Stimulated activated CD8-positive, alpha-beta memory T cell treated with anti-CD3 and anti-CD28 coated beads, Interleukin-15, amount 100 ng/mL, for 1 hour (primary cell): ENCODE measurements around the gene DGKE.

Experiments
- DNase-seq: peaks from one replicate; pipeline ENCODE4 v3.0.0-alpha.2; 2020; ENCODE audit warnings: low read depth

The DGKE gene

DNA sequence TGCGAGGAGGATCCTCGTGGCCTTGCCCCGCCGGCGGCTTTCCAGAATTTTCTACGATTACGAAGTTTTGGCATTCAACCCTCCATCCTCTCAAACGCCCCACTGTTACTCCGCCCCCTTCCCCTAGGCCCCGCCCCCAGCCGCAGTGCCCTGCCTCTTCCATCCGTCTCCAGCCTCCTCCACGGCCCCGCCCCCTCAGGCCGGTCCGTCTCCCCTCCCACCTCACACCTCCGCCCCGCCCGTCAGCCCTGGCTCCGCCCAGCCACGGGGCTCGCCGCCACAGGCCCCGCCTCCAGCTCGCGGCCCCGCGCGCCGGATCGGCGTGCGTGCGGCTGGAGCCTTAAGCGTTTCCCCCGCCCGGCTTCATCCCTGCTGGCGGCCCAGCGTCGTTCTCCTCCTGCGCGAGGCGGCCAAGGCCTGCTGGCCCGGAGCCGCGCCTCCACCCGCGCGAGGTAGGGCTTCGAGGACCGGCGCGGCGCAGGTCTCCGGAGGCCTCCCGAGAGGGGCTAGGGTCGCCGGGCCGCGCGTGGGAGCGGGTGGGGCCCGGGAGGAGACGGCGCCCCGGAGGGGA is at the start of gene DGKE, which contains the start of gene C17orf67:
Gene DGKE (plus strand): TSS at position 343 of the 571 bp plus-strand sequence. CDS start 645 bp downstream, outside the sequence.
Gene C17orf67 (minus strand): TSS at position 112 of the 571 bp plus-strand sequence. CDS start 18,110 bp downstream, outside the sequence.
- peak; percentile 99 for DNase-seq

DNA sequence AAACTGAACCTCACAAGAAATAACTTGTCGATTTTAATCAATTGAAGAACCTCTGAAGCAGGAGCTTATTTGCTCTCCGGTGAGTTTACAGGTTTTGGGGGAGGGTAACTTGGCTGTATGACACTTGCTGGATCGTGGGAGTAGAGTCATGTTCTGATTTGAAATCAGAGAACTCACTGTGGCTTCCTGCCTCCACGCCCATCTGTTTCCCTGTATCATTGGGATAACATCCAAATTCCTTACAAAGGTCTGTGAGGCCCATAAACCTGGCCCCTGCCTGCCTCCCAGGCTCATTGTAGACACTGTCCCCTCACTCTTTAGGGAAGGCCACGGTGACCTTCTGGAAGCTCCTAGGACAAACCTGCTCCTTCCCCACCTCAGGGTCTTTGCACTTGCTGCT is 48.5 kb upstream of the DGKE start:
- DNase-seq = no peak

DNA sequence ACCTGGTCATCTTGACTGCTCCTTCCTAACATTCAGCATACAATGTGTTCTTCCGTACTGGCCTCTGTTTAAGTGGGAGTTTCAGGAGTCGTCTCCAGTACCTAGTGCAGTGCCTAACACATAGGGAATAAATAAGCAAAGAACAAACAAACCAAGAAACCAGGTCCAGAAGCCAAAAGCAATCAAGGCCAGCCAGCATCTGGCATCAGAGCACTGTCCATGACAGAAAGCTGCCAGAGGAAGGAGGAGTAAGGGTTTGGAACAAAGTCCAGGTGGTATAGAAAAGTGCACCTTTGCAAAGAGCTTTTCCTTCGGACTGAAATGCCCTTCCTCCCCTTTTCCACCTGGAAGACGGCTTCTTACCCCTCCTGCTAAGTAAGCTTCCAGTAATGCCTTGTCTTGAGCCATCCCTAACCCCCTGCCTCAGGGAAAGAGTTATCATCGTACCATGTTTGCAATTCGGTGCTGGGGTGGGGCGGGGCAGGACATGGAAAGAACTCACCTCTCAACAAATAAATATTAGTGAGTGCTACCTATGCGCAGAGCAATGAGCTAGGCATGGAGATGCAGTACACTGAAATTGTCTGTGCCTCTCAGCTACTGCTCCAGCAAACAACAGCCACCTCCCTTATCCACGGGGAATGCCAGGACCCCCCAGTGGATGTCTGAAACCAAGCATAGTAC is 47.8 kb upstream of the DGKE start:
- no peak for DNase-seq

DNA sequence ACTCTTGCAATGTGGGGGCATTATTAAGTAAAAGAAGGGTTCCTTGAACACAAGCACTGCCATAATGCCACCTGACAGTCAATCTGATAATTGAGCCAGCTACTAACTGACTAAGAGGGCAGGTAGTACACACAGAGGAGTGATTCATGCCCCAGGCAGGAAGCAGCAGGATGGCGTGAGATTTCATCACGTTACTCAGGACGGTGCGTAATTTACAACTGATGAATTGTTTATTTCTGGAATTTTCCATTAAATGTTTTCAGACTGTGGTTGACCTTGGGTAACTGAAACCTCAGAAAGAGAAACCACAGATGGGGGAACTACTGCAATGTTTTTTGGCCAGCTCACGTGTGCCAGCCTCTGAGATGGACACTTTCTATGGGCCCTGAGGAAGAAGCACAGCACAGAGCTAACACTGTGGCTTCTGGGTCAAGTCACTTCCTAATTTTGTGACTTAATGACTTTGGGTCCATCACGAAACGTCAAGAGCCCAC is 46.9 kb upstream of the DGKE start:
- no peak for DNase-seq

DNA sequence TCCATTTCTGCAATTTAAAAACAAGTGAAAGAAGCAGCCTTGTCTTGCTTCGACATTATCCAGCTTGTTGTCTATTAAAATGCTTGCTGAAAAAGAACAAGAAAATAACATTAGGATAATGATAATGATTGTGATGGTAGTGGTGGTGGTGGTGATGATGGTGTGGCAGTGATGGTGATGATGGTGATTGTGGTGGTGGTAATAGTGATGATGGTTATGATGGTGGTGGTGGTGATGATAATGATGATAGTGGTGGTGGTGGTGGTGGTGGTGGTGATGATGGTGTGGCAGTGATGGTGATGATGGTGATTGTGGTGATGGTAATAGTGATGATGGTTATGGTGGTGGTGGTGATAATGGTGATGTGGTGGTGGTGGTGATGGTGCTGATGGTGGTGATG is 41.7 kb upstream of the DGKE start:
- no peak for DNase-seq

DNA sequence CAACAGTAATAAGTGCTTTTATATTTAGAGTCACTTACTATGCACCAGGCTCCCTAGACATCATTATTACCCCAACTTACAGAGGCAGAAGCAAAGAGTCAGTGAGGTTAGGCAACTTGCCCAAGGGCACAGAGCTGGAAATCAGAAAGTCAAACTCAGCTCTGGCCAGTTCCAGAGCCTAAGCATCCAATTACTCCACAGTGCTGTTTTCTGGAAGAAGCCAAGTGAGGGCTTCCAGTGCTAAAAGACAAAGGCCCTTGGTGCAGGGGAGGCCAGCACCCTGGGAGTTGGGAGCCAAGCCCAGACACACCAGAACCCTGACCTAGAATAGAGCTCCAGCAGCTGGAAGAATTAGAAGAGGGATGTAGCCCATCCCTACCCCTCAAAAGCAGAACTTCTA is 40.4 kb upstream of the DGKE start:
- no peak for DNase-seq

DNA sequence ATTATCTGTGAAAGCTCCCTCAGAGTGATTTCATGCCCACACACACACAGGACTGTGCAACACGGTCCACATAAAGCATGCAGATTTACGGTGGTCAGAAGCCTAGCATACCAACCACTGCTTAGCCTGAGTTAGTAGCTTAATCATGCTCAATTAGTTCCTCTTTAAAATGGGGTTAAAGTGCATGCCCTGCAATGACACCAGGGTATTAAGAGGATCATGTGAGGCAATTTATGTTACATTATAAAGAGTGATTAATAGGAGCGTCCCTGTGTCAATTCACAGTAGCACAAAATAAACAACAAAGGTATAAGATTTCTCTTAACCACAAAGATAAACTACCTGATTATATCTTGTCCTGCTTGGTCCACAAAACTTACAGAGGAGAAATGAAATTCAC is 40.0 kb upstream of the DGKE start:
- DNase-seq = no peak

DNA sequence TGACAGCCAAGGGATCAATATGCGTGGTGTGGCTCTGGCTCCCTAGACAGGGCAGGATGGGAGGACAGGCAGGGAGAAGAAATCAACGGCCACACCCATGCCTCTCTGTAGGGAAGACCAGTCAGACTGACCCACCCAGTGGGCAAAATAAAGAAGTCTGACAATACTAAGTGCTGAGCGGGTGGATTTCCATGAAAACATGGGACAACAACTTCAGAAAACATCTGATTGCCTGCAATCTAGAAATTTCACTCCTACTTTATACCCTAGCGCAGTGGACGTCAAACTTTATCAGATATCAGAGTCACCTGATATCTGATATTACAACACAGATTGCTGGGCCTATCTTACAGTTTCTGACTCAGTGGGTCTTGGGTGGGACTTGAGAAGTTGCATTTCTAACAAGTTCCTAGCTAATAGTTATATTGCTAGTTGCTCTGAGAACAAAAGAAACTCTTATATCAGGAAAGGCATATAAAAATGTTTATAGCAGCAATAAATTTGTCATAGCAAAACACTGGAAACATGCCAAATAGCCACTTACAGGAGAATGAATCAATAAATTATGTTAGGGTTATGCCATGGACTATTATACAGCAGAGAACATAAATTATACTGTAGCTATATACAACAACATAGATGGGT is 38.6 kb upstream of the DGKE start:
- no peak for DNase-seq

DNA sequence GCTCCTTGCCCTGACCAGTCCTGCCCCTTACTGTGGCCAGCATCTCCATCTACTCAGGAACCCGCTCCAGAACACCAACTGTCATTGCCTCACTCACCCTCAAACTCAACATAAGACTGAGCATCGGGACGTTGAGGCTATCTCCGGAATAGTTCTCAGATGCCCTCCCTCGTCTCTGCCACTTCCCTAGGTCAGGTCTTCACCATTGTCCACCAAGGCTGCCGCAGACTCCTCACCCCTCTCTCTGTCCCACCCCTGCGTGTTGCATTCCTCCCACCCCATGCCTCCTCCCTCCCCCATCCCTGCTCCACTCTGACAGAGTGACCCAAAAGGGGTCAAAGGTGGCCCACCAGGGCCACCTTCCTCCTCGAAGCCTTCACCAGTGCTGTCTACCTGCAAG is 37.4 kb upstream of the DGKE start:
- DNase-seq = no peak

DNA sequence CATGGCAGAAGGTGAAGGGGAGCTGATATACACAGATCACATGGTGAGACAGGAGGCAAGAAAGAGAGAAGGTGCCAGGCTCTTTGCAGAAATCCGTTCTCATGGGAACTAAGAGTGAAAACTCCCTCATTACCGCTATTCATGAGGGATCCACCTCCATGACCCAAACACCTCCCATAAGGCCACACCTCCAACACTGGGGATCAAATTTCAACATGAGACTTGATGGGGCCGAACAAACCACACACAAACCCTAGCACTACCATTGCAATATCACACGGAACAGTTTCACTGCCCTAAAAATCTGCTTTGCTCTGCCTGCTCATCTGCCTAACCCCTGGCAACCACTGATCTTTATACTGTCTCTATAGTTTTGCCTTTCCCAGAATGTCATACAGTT is 35.0 kb upstream of the DGKE start:
- DNase-seq = no peak

DNA sequence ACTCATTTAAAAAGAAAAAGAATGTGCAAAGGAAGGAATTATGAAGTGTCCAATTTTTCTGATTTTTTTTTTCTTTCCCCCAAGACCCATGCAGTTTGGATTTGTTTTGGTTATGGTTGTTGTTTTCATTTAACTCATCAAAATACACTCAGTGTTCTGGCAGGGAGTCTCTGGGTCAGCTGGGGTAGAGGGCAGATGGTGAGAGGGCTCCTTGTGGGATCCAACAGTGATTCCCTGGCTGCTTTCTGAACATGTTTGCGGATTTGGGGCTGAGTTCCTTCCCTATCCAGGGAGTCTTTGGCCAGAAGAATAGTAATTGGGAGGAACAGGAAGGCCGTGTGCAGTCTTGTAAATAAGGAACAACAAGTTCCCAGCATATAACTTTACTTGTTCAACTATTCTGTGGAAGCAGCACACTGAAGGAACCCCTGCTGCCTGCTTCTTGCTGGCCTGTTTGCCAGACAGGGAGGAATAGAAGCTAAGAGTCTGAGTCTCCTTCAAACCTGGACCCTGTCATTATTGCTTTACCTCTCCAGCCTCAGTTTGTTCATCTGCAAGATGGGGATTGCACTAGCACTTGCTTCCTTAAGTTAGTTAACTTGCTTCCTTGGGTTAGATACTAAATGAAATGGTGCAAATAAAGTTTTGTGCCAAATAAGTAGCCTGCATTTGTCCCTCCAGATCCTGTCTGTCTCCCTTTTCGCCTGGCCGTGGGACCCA is 32.3 kb upstream of the DGKE start:
- no peak for DNase-seq

DNA sequence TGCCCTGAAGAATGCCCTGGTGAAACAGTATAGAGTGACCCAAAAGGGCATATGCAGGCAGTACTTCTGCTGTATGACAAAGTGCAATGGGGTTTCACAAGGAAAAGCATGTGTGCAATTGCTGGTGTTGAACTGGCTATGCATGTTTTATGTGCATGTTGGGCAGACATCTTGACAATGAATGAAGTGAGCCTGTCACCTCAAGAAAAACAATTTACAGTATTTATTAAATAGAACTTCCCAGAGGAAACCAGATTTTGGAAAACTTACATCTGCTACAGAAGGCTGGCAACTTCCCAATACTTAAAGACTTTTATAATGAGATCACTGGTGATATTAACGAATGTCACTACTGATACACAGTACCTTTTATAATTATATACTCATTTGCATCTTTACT is 30.9 kb upstream of the DGKE start:
- DNase-seq = no peak

DNA sequence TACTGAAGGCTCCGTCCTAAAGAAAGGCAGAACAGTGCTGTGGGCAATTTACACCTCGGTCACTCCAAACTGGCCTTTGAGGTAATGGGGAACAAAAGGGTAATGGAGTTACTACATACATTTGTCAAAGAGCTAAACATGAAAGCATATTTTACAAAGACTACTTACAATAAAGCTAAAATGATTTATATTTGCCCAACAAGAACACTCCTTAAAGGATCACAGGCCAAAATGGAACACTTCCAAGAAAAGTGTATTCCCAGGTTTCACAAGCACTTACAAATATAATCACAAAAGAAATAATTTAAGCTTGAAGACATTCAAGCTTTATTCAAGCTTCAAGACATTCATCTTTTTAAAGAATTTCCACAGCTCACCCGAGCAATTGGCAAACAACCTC is 29.5 kb upstream of the DGKE start:
- no peak for DNase-seq

DNA sequence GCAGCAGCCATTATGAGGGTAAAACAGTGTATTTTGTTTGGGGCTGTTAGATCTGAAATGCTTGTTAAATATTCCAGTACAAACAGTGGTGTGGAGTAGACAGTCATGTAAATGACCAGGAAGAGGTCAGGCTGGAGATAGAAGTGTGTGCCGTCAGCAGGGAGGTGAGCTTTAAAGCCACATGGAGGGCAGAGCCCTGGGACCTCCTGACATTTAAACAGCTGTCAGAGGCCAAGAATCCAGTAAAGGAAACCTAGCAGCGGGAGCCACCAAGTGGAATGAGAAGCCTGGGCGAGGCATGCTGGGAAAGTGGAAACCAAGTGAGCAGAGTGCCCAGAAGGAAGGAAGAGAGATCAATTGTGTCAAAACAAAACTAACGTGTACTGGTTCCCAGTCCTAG is 27.0 kb upstream of the DGKE start:
- no peak for DNase-seq

DNA sequence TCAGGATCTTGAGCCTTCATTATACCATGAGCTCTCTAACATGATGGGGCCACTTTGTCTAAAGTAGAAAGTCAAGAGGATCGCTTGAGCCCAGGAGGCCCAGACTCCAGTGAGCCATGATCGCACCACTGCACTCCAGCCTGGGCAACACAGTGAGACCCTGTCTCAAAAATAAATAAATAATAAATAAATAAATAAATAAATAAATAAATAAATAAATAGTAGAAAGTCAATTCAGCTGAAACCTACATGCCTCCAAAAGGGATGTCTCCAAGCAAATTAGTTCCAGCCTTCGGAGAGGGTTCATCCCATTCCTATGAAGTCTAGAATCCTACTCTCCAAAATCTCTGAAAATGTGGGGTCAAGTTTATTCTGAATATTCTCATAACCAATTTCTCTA is 26.2 kb upstream of the DGKE start:
- no peak for DNase-seq

DNA sequence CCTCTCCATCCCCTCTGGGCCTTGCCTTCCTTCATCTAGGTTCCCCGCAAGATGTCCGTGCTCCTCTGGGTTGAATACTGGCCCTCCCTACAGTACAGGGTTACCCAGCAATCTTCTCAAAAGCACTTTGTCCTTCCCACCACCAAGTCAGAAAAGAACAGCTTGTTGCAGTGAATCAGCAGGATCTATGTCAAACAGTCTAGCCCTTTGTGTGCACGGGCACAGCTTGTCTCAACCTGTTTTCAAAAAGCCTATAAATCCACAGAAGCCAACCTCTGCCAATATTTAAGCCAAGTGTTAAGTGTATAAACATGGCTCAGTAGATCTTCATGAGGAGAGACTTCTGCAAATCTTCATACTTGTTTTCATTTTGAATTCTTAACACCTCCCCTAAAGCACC is 25.4 kb upstream of the DGKE start:
- no peak for DNase-seq

DNA sequence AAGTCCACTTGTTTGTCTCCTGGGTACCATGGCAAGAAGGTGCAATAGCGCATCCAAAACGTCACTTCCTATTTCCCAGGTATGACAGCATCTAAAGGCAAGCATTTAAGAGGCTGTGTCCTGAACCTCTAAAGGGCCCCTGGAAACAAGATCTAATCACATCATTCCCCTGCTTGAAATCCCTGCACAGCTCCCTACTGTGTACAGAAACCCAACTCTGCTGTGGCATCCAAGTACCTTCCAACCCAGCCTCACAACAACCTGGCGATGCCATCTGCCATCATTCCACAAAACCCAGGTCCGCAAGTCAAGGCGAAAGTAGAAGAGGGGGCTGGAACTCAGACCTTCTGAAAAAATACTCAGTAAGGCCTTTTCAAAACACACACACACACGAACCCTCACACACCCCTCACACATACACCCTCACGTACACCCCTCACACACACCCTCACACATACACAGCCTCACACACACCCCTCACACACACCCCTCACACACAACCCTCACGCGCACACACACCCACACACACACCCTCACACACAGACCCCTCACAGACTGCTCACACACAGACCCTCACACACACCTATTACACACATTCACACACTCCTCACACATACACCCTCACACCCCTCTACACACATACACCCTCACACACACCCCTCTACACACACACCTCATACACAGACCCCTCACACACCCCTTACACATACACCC is 24.7 kb upstream of the DGKE start:
- no peak for DNase-seq

DNA sequence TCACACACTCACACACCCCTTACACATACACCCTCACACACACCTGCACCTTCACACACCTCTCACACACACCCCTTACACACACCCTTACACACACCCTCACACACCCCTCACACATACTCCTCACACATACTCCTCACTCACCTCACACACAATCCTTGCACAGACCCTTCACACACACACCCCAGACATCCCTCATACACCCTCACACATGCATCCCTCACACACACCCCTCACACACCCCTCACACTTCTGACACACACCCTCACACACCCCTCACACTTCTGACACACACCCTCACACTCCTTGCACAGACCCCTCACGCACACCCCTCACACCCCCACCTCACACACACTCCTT is 24.2 kb upstream of the DGKE start:
- DNase-seq = no peak

DNA sequence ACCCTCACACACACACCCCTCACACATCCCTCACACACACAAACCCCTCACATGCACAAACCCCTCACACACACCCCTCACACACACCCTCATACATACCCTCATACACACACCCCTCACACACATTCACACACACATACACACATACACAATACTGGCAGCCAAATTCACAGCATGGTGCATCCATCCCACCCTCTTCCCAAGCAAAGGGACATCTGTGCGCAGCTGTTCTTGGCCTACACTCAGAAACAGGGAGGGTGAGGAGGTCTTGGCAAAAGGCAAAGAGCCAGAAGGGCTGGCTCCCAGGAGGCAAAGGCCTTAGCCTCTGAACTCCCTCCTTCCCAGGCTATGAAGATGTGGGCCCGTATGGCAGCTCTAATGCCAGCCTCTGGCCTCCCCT is 23.6 kb upstream of the DGKE start:
- no peak for DNase-seq

DNA sequence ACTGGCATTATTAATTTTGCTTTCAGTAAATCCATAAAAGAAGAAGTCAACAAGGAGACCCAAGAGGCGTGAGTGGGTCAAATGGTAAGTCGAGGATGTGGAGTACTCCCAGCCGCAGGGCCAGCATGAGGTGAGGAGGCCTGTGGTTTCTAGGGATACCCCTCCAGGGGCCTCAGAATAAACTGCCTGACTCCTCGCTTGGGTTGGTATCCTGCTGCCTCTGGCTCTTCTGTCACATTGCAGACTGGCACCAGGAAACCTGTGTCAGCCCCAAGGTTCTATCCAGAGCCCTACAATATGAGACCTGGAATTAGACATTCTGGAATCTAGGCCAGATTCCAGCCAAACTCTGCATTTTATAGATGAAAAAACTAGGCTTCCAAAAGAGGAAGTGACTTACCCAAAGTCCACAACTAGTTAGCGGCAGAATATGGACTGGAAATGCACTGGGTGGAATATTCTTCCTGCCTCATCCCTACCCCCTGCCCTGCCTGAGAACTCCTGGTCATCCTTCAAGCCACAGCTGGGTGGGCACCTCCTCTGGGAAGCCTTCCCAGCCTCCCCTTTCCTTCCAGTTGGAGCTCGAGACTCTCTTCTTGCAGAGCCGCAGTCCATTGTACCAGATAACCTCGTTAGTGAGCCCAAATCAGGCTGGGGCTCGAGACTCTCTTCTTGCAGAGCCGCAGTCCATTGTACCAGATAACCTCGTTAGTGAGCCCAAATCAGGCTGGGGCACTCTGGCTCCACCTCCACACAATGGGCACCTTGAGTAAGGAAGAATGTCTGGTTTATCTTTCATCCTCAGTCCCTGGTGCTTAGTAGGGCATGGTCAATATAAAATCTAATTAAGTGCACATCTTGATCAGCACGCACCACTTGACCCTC is 22.8 kb upstream of the DGKE start:
- DNase-seq = no peak

DNA sequence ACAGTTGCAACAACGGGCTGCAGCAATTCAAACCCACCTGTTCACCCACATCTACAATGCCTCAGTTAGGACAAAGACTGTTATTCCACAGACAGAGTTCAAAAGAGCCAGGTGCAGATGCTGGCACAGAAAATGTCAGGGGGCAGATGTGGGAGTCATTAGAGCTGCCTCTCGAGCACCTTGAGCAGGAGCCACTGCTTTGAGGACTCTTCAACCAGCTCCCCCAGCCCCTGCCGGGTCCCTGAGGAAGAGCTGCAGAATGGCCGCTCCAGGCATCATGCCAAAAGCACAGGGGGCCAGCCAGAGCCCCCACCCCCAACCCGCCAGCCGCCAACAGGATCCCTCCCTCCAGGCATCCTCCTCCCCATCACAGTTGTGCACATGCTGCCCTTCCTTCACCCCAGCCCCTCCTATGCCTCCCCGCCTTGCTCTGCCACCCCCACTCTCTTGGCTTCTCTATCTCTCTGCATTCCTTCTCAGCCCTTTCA is 21.0 kb upstream of the DGKE start:
- no peak for DNase-seq
